IgD-negative memory B cell (primary cell): ENCODE measurements around the gene NBR1. TPM values are rescaled to one million over a fixed set of nuclear protein-coding genes. Genes with fewer than 3 reads are reported as not detected.
"Not testable (repeated sequence)": the region's sequence is repeated elsewhere in the genome, so short reads cannot be mapped to it uniquely, and the experiment has no call there.

Source experiments
- H3K27ac Mint-ChIP-seq, 3 donors: one replicate each; pipeline ENCODE4 v1.8.0; 2020 to 2022; ENCODE audit warnings: mild to moderate bottlenecking in 3 of 3, mixed read lengths in 3 of 3, moderate library complexity in 1 of 3
- H3K27me3 Mint-ChIP-seq: one replicate; pipeline ENCODE4 v1.8.0; 2021; ENCODE audit warnings: mixed read lengths
- H3K36me3 Mint-ChIP-seq: one replicate; pipeline ENCODE4 v1.8.0; 2020; ENCODE audit warnings: mild to moderate bottlenecking, mixed read lengths
- H3K4me1 Mint-ChIP-seq, 3 donors: one replicate each; pipeline ENCODE4 v1.8.0; 2020 to 2022; ENCODE audit warnings: mixed read lengths in 3 of 3, mild to moderate bottlenecking in 1 of 3
- H3K4me3 Mint-ChIP-seq, 4 donors: one replicate each; pipeline ENCODE4 v1.8.0; 2020 to 2022; ENCODE audit warnings: mild to moderate bottlenecking in 4 of 4, mixed read lengths in 4 of 4, moderate library complexity in 3 of 4
- H3K9me3 Mint-ChIP-seq, 3 donors: one replicate each; pipeline ENCODE4 v1.8.0; 2020 to 2021; ENCODE audit warnings: mixed read lengths in 3 of 3, mild to moderate bottlenecking in 1 of 3
- polyA plus RNA-seq: library from polyadenylated mRNA; unstranded; fragments of 300-500 nt; fragmentation: Illumina TruSeq; gene quantifications from one replicate; pipeline ENCODE4 v1.2.3, GENCODE V29; 2021

NBR1 gene
- polyA plus RNA-seq, 1 donor from 2014 or later: 45.1 TPM

DNA sequence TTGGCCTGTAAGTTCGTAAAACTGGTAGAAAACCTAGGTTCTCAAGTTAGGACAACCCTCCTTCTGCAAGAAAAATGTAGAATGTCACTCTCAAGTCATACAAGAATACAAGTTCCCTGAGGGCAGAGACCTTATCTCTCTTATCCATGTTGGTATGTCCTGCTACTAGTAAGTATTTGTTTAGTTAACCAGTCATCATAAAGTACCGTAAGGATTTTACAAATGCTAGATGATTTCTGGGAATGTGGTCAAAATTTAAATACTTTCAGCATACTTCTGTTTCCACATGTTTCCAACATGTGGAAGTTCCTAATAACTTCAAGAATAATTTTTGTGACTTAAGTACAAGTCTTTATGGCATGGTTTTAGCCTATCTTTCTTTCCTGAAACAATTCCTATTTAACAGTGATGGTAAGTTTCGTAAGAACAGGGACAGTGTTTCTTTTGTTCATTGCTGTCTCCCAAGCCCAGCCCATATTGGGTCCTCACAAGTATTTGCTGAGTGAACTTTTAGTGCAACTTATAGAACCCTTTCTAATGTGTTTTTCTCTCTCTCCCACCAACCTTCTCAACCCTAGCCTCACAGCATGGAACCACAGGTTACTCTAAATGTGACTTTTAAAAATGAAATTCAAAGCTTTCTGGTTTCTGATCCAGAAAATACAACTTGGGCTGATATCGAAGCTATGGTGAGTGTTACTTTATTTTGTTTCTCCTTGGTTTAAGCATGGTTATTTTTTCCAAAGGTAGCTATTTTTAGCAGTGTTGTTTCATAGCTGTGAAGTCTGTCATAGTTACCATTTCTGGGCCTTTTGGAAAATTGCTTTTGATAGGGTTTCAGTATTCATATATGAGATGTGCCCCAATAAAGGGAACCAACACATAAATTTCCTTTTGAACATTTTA is 4.5 kb downstream of the NBR1 start:
- no peaks in the 10 kb centered on the region for H3K9me3 Mint-ChIP-seq
- H3K27me3 Mint-ChIP-seq: no peaks in the 10 kb centered on the region
- peak overlapping the region in 1 of 3 donors; percentile 86 for H3K27ac Mint-ChIP-seq
- H3K36me3 Mint-ChIP-seq: peaks cover 2% of the 10 kb centered on the region
- peaks cover 14 to 36% (median 23%) of the 10 kb centered on the region in 3 donors for H3K4me1 Mint-ChIP-seq
- peak overlapping the region in 1 of 4 donors; percentile 56 for H3K4me3 Mint-ChIP-seq

DNA sequence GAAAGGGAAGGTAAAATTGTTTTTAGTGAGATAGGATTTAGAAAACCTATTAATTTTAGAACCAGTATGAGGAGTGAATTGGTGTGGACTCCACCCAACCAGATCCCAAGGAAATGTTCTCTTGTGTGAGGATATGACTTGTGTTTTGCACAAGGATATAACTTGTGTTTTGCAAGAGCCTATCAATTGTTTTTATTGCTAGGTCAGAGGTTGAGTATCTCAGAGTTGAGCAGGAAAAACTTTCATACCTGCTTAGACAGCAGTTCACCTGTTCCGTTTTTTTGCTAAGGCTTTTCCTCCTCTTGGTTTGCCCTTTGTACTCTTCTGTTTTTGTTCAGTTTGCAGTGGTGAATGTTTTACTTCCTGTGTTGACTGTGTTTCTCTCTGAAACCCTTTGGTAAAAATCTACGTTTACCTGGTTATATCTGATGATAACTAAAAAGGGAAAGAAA is 5.1 kb downstream of the NBR1 start:
- Mint-ChIP-seq H3K4me1 (peaks cover 14 to 36% (median 23%) of the 10 kb centered on the region in 3 donors), H3K36me3 (peaks cover 2% of the 10 kb centered on the region), H3K9me3 (no peaks in the 10 kb centered on the region), H3K27ac (peak overlapping the region in 1 of 3 donors; percentile 86), H3K4me3 (peak overlapping the region in 2 of 4 donors; percentile 17 to 56), H3K27me3 (no peaks in the 10 kb centered on the region)

DNA sequence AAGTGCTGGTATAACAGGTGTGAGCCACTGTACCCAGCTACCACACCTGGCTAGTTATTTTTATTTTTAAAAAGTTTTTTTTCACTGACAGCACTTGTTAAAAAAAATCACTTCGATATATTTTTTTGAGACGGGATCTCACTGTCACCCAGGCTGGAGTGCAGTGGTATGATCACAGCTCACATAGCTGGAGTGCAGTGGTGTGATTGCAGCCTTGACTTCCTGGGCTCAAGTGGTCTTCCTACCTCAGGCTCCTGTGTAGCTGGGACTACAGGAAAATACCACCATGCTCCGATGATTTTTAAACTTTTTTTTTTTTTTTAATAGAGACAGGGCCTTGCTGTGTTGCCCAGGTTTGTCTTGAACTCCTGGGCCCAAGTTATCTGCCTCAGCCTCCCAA is 12.9 kb downstream of the NBR1 start:
- Mint-ChIP-seq H3K27ac (no peak overlapping the region), H3K9me3 (no peaks in the 10 kb centered on the region), H3K4me1 (no peaks in the 10 kb centered on the region), H3K36me3 (peaks cover 6% of the 10 kb centered on the region), H3K27me3 (no peaks in the 10 kb centered on the region), H3K4me3 (no peak overlapping the region)

DNA sequence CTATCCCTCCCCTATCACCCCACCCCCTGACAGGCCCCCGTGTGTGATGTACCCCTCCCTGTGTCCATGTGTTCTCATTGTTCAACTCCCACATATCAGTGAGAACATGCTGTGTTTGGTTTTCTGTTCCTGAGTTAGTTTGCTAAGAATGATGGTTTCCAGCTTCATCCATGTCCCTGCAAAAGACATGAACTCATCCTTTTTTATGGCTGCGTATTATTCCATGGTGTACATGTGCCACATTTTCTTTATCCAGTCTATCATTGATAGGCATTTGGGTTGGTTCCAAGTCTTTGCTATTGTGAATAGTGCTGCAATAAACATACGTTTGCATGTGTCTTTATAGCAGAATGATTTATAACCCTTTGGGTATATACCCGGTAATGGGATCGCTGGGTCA is 15.6 kb downstream of the NBR1 start:
- H3K36me3 Mint-ChIP-seq: peaks cover 13% of the 10 kb centered on the region
- H3K9me3 Mint-ChIP-seq, H3K4me1 Mint-ChIP-seq, H3K27ac Mint-ChIP-seq, H3K4me3 Mint-ChIP-seq, H3K27me3 Mint-ChIP-seq: not testable (repeated sequence)

DNA sequence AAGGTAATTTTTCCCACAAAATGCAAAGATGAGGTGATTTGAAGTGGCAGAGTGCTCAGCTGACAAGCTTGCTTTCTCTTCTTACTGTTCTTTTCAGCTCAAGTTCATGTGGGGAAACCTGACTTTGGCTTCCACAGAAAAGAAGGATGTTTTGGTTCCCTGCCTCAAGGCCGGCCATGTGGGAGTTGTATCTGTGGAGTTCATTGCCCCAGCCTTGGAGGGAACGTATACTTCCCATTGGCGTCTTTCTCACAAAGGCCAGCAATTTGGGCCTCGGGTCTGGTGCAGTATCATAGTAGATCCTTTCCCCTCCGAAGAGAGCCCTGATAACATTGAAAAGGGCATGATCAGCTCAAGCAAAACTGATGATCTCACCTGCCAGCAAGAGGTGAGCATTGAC is 22.2 kb downstream of the NBR1 start:
- H3K4me3 Mint-ChIP-seq: no peak overlapping the region
- H3K9me3 Mint-ChIP-seq: no peaks in the 10 kb centered on the region
- H3K4me1 Mint-ChIP-seq: peaks cover 0 to 1% (median 0%) of the 10 kb centered on the region in 3 donors
- H3K27ac Mint-ChIP-seq: no peak overlapping the region
- H3K36me3 Mint-ChIP-seq: peaks cover 7% of the 10 kb centered on the region
- H3K27me3 Mint-ChIP-seq: no peaks in the 10 kb centered on the region

DNA sequence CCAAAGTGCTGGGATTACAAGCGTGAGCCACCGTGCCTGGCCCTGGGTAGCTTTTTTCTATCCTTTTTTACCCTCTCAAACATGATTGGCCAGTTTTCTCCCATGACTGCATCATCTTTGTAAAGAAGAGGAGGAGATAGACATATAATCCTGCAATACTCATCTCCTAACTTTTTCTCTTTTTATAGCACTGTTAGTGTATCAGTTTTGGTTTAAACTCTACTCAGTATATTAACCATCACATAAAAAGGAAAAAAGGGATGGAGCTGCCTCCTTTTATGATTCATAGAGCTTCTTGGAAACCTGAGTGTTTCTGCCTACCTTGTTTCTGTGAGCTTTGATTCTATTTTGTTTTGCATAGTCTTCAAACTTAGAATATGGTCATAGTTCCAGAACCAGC is 28.6 kb downstream of the NBR1 start:
- Mint-ChIP-seq H3K36me3 (peaks cover 2% of the 10 kb centered on the region), H3K9me3 (no peaks in the 10 kb centered on the region), H3K27me3 (no peaks in the 10 kb centered on the region), H3K27ac (peak overlapping the region in 1 of 3 donors; percentile 40), H3K4me3 (no peak overlapping the region), H3K4me1 (peaks cover 0 to 1% (median 0%) of the 10 kb centered on the region in 3 donors)

DNA sequence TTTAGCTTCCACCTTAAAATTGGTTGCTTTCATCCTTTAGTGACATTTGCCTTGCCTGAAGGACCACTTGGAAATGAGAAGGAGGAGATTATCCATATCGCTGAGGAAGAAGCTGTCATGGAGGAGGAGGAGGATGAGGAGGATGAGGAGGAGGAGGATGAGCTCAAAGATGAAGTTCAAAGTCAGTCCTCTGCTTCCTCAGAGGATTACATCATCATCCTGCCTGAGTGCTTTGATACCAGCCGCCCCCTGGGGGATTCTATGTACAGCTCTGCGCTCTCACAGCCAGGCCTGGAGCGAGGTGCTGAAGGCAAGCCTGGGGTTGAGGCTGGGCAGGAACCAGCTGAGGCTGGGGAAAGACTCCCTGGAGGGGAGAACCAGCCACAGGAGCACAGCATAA is 29.1 kb downstream of the NBR1 start:
- Mint-ChIP-seq H3K4me1 (peaks cover 0 to 1% (median 0%) of the 10 kb centered on the region in 3 donors), H3K9me3 (no peaks in the 10 kb centered on the region), H3K4me3 (no peak overlapping the region), H3K27me3 (no peaks in the 10 kb centered on the region), H3K27ac (peak overlapping the region in 1 of 3 donors; percentile 19), H3K36me3 (peaks cover 2% of the 10 kb centered on the region)

DNA sequence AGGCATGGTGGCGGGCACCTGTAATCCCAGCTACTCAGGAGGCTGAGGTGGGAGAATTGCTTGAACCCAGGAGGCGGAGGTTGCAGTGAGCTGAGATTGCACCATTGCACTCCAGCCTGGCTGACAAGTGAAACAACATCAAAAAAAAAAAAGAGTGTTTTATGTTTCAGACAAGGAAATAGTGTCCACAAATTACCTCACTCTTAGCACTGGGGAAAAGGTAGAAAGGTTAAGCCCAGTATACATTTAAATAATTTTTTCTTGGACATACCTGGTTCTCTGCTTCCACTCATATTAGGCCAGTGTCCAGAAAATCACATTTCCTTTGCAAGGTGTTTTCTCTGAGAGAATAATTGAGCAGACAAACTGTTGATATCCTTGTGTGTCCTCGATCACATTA is 32.0 kb downstream of the NBR1 start:
- H3K4me1 Mint-ChIP-seq, H3K27me3 Mint-ChIP-seq, H3K36me3 Mint-ChIP-seq, H3K27ac Mint-ChIP-seq, H3K4me3 Mint-ChIP-seq, H3K9me3 Mint-ChIP-seq: not testable (repeated sequence)

DNA sequence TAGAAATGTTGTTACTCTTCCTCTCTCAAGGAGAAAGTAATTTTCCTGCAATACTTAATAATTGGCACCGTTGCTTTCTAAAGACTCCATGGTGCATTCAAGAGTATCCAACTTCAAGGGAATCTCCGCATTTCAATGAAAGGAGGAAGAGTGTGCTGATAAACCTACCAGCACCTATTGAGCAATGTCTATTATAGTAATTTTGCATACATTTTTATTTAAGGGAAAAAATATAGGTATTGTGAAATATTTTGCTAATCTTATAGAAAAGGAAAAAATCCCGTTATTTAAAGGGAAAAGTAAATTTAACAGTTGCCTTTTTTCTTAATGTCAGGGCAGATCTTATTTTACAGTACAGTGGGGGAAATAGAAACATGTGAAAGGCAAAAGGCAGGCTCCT is 39.6 kb downstream of the NBR1 start:
- Mint-ChIP-seq H3K27ac (peak overlapping the region; percentile 89 to 97 (median 92)), H3K4me3 (peak overlapping the region; percentile 93 to 99 (median 98)), H3K27me3 (no peaks in the 10 kb centered on the region), H3K9me3 (no peaks in the 10 kb centered on the region), H3K4me1 (peaks cover 16 to 25% (median 23%) of the 10 kb centered on the region in 3 donors), H3K36me3 (peaks cover 4% of the 10 kb centered on the region)

DNA sequence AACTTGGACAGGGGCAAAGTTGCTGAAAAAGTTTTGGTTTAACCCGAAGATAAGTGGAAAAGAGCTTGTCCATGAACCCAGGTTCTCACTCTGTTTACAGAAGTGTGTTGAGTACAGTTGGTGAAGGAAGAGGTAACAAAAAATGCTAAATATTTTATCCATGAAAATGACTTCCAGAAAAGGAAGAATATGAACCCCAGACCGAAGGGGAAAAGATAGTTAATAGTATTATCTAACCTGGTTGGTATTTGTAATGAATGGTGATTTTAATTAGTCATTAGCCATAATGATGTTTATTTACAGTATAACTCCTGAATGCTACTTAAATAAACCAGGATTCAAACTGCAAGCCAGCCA is 40.1 kb downstream of the NBR1 start:
- H3K36me3 Mint-ChIP-seq: peaks cover 4% of the 10 kb centered on the region
- H3K4me1 Mint-ChIP-seq: peaks cover 20 to 25% (median 25%) of the 10 kb centered on the region in 3 donors
- H3K4me3 Mint-ChIP-seq: peak overlapping the region; percentile 93 to 99 (median 98)
- H3K27me3 Mint-ChIP-seq: no peaks in the 10 kb centered on the region
- H3K27ac Mint-ChIP-seq: peak overlapping the region; percentile 89 to 97 (median 92)
- no peaks in the 10 kb centered on the region for H3K9me3 Mint-ChIP-seq

DNA sequence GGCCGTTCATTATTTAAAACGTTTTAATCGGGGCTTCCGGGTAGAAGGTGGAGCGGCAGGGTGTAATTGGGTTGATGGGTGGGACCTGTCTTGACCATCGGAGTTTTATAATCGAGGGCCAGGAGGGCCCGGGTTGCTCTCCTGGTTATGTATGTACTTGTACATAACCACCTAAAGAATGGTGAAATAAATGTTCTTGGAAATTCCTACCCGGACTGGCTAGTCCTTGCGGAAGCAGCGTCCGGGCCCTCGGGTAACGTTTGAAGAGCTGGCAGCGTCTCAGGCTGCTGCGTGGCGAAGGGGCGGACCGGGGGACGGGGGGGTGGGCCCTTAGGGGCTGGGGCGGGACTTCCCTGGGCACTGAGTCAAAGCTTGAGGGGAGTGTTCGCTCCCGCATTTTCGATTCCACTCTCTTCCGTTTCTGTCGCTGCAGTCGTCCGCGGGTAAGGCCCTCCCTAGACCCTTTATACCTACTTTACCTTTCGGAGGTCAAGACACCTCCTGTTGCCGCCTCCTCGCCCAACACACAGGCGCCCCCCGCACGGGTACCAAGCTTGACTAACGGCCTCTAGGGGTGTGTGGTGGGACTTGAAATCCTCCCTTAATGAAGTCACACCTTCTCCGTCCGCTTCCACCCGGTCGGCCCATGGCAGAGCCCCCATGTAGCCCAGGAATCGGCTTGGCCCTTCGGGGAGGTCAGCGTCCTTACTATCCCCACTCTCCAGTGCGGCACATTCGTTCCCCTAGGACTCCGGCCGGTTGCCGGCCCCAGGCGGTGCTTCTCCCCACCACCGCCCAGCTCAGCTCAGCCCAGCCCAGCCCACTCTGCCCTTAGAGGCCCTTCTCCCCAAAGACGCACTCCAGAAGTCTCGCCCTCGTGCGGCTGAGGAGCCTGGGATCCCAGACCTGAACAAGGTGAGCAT is 40.7 kb downstream of the NBR1 start, which contains the start of gene TMEM106A:
TMEM106A (plus strand) TSS at position 396 of the 923 bp plus-strand sequence. CDS start 1,167 bp downstream, outside the sequence.
- H3K4me3 Mint-ChIP-seq: peak within 1 kb of the TSS; percentile 93 to 99 (median 98)
- H3K27me3 Mint-ChIP-seq: no peaks in the 10 kb centered on the region
- peak within 1 kb of the TSS; percentile 89 to 97 (median 92) for H3K27ac Mint-ChIP-seq
- H3K9me3 Mint-ChIP-seq: no peaks in the 10 kb centered on the region
- H3K36me3 Mint-ChIP-seq: peaks cover 6% of the 10 kb centered on the region
- peaks cover 20 to 25% (median 25%) of the 10 kb centered on the region in 3 donors for H3K4me1 Mint-ChIP-seq

DNA sequence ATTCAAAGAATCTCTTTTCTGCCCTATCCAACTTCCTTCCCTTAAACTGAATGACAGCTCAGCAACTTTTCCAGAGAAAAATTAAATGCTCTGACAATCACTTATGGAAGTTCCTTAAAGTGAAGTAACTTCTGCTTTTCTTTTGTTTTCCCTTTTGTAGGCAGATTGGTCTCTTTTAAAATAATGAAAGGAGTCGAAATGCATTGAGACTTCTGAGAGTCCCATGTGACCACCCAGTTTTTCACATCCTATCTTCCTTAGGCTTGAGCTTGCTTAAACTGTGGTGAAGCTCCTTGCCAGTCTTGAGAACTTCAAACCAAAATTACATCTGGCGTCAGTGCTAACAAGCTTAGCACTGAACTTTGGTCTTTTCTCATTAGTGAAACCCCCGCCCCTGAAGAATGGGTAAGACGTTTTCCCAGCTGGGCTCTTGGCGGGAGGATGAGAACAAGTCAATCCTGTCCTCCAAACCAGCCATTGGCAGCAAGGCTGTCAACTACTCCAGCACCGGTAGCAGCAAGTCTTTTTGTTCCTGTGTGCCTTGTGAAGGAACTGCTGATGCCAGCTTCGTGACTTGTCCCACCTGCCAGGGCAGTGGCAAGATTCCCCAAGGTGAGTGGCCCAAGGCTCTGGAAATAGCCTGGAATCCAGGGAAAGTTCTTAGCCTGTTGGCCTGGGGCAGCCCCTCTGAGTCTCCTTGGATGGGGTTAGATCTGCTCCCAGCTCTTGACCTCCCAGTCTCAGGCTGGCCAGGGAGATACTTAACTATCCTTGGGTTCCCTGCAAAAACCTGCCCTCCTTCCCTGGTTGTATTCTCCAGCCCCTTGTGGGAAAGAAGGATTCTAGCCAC is 41.9 kb downstream of the NBR1 start:
- peaks cover 20 to 25% (median 25%) of the 10 kb centered on the region in 3 donors for H3K4me1 Mint-ChIP-seq
- H3K4me3 Mint-ChIP-seq: peak overlapping the region; percentile 93 to 99 (median 98)
- H3K9me3 Mint-ChIP-seq: no peaks in the 10 kb centered on the region
- no peaks in the 10 kb centered on the region for H3K27me3 Mint-ChIP-seq
- peak overlapping the region; percentile 89 to 97 (median 92) for H3K27ac Mint-ChIP-seq
- peaks cover 7% of the 10 kb centered on the region for H3K36me3 Mint-ChIP-seq

DNA sequence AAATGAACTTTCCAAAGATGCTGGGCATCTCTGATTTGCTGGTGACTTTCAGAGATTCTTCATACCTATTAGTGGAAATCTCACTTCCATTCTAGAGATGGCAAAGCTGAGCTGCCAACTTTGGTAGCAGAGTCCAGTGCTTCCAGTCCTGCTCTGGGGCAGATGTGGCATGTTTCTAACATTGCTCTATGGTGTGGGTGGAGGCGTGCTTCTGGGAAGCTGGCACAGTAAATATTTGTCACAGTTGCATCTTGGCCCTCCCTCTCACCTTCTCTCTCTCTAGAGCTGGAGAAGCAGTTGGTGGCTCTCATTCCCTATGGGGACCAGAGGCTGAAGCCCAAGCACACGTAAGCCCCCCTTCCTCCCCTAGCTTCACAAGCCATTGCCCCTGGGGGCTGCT is 42.5 kb downstream of the NBR1 start:
- Mint-ChIP-seq H3K27ac (peak overlapping the region in 1 of 3 donors; percentile 92), H3K9me3 (no peaks in the 10 kb centered on the region), H3K27me3 (no peaks in the 10 kb centered on the region), H3K4me3 (peak overlapping the region; percentile 12 to 98 (median 76)), H3K4me1 (peaks cover 20 to 25% (median 20%) of the 10 kb centered on the region in 3 donors), H3K36me3 (peaks cover 7% of the 10 kb centered on the region)

DNA sequence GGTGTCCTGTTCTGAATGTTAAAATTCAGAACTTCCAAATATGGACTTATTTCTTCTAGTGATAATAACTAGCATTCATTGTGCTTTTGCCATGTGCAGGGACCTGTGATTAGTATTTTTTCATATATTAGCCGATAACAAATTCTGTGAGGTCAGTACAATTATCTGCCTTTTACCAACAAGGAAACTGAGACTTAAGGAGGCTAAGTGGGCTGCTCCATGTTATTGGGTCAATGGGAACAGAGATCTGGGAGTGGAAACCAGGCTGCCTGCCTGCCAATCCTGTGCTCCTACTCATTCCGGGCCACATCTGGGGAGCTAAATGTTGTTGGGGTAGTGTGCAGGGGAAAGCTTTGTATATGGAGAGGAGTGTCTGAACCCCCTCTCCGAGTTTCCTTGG is 44.3 kb downstream of the NBR1 start:
- Mint-ChIP-seq H3K27me3 (no peaks in the 10 kb centered on the region), H3K36me3 (peaks cover 4% of the 10 kb centered on the region), H3K4me1 (peaks cover 18 to 27% (median 20%) of the 10 kb centered on the region in 3 donors), H3K4me3 (no peak overlapping the region), H3K9me3 (no peaks in the 10 kb centered on the region), H3K27ac (peak overlapping the region in 1 of 3 donors; percentile 47)
